ENCODE measurements around the gene ANKRD29.

DNA sequence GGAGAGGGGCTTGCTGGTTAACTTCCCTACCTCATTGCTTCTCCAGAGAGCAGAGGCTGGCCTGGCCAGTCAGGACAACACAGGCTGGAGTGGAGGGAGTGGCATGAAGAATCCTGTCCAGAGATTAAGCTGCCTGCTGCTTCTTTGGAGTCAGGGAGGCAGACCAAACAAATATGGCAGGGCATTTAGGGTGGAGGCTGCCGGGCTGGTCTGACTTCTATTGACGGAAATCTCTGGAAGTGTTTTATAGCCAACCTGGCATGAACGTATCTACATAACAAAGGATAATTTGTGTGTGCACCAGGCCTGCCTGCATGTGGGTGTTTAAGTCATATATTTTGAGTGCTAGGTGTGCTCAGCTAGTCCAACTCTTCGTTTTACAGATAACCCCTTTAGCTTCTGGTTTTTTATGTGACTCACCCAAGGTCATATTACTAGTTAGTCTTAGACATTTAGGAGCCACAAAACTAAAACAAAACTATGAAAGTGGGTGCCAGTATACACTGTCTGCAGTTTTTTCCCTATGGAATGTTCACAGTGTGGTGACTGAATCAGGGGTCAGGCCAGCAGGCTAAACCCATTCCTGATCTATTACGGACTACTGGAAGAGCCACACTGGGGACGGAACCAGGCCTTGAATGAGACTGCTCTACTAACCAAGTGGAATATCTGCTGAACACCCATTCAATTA lies 81.9 kb downstream of the ANKRD29 start:
- TF ChIP-seq, protein P1, sequence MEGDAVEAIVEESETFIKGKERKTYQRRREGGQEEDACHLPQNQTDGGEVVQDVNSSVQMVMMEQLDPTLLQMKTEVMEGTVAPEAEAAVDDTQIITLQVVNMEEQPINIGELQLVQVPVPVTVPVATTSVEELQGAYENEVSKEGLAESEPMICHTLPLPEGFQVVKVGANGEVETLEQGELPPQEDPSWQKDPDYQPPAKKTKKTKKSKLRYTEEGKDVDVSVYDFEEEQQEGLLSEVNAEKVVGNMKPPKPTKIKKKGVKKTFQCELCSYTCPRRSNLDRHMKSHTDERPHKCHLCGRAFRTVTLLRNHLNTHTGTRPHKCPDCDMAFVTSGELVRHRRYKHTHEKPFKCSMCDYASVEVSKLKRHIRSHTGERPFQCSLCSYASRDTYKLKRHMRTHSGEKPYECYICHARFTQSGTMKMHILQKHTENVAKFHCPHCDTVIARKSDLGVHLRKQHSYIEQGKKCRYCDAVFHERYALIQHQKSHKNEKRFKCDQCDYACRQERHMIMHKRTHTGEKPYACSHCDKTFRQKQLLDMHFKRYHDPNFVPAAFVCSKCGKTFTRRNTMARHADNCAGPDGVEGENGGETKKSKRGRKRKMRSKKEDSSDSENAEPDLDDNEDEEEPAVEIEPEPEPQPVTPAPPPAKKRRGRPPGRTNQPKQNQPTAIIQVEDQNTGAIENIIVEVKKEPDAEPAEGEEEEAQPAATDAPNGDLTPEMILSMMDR (tag by site-specific recombination; IDR thresholded peaks at IDR 0.05) = no peak
- no peak for TF ChIP-seq ZNF658 (tag by site-specific recombination; IDR thresholded peaks at IDR 0.05)

Data from HEK293 (cell line).